Psoas muscle (tissue), 8 donors: ENCODE measurements around the gene PRC1. TPM values are rescaled to one million over a fixed set of nuclear protein-coding genes. Genes with fewer than 3 reads are reported as not detected.
"Not testable (repeated sequence)": the region's sequence is repeated elsewhere in the genome, so short reads cannot be mapped to it uniquely, and the experiment has no call there.

Experiments used
- ATAC-seq, 4 donors: fragments of 200-7000 bp; cut with Tn5 transposase; one replicate each; pipeline ENCODE4 v1.9.1; 2020; ENCODE audit warnings: moderate library complexity in 3 of 4, mild to moderate bottlenecking in 2 of 4
- DNase-seq, 2 donors: peaks; one replicate each; pipeline ENCODE4 v3.0.0-alpha.2; 2020
- H3K27ac ChIP-seq: fragments of 200-600 bp; one replicate; pipeline ENCODE4 v1.8.0; 2022
- H3K27me3 ChIP-seq, 3 donors: fragments of 200-600 bp in 1 of 3; one replicate each; pipeline versions ENCODE4 v1.6.1 to v1.8.0; 2013 to 2022; ENCODE audit warnings: low read length in 2 of 3, mild to moderate bottlenecking in 2 of 3, moderate library complexity in 1 of 3; ENCODE audit not compliant: insufficient read depth in 3 of 3
- H3K36me3 ChIP-seq, 2 donors: fragments of 200-600 bp in 1 of 2; one replicate each; pipeline versions ENCODE4 v1.6.1 to v1.8.0; 2013 to 2022; ENCODE audit warnings: low read depth in 1 of 2, mild to moderate bottlenecking in 1 of 2, moderate library complexity in 1 of 2; ENCODE audit not compliant: insufficient read depth in 1 of 2
- H3K4me1 ChIP-seq: fragments of 200-600 bp; one replicate; pipeline ENCODE4 v1.8.0; 2022
- H3K4me3 ChIP-seq: fragments of 200-600 bp; one replicate; pipeline ENCODE4 v1.8.0; 2022; ENCODE audit warnings: mild to moderate bottlenecking
- H3K9me3 ChIP-seq: fragments of 200-600 bp; one replicate; pipeline ENCODE4 v1.8.0; 2022
- CTCF ChIP-seq: fragments of 200-600 bp; IDR thresholded peaks from one replicate; pipeline ENCODE4 v1.8.0; 2022; ENCODE audit warnings: antibody characterized with exemption
- WGBS, 3 donors: extraction: QIAGEN DNeasy Blood & Tissue Kit; methylation state at CpG; one replicate each; pipeline versions ENCODE4 v1.1.6 to v1.1.7; 2013; 5-methylcytosine and 5-hydroxymethylcytosine counted together
- intact Hi-C, 2 donors: fragments of 100-400 bp; cut with DNase I; formaldehyde crosslinking; loops; one replicate each; pipeline versions ENCODE4 v1.11.0 to v1.14.2; 2022
- polyA plus RNA-seq, 3 donors: library from polyadenylated mRNA; stranded (reverse); fragments of 200-250 nt; gene quantifications; one replicate each; pipeline ENCODE4 v1.2.3, GENCODE V29; 2013
- total RNA-seq, 4 donors: library from RNA; stranded (reverse); fragmentation: NEBNext Ultra II Directional in 2 of 4; extraction: Animal tissue kit (Norgen Biotek cat#: 25700) in 2 of 4; gene quantifications; one replicate each; pipeline versions ENCODE4 v1.2.1 to v1.2.4, GENCODE V29; 2021 to 2023
- donor health status: healthy with polysubstance abuse.
- donor health status: DM: no; HTN: no; CAD: no; lungs with moderate emphysema.
- donor health status: Bipolar disorder and iron deficiency.
- donor health status: healthy.
- donor health status: DM: yes; HTN: yes; CAD: no.
- donor health status: DM: no; HTN: no; CAD: no.
- donor health status: DM: no; HTN: no; CAD: no.
- donor health status: DM: yes; HTN: yes; CAD: no.

PRC1 gene
- total and polyA plus RNA-seq, 7 donors: 0.68 to 3.5 (median 1.8) TPM

GRCh38 chr15:91017716-91018115 lies 23.4 kb upstream of the PRC1 start:
- Histone ChIP-seq H3K4me1 (peaks cover 18% of the 10 kb centered on the region), H3K4me3 (no peak overlapping the region), H3K9me3 (no peaks in the 10 kb centered on the region), H3K27me3 (no peaks in the 10 kb centered on the region), H3K36me3 (peaks cover 0 to 51% of the 10 kb centered on the region in 2 donors), H3K27ac (no peak overlapping the region)
- no peak for TF ChIP-seq CTCF
- intact Hi-C loops: no loop called here
- 66 to 75% (median 73%) methylated on average over 5 of the region's 5 CpGs for WGBS, 3 donors
- DNase-seq (no peak), ATAC-seq (no peak)

GRCh38 chr15:91013701-91014100 lies 19.4 kb upstream of the PRC1 start:
- H3K36me3 ChIP-seq: peaks cover 4 to 91% of the 10 kb centered on the region in 2 donors
- WGBS, 3 donors: 93 to 94% (median 93%) methylated on average over 10 of the region's 10 CpGs

GRCh38 chr15:91007266-91007665 lies 12.9 kb upstream of the PRC1 start:
- no peaks in the 10 kb centered on the region for H3K4me1 ChIP-seq
- no peak overlapping the region for H3K27ac ChIP-seq
- H3K4me3 ChIP-seq: no peak overlapping the region
- 94 to 99% (median 95%) methylated on average over 3 of the region's 3 CpGs for WGBS, 3 donors
- no peak for ATAC-seq
- DNase-seq: no peak
- H3K27me3 ChIP-seq: no peaks in the 10 kb centered on the region
- no peaks in the 10 kb centered on the region for H3K9me3 ChIP-seq
- intact Hi-C loops: no loop called here
- H3K36me3 ChIP-seq: peaks cover 14 to 100% of the 10 kb centered on the region in 2 donors
- no peak for TF ChIP-seq CTCF

More at GRCh38 chr15:91013701-91014100, 19.4 kb upstream of the PRC1 start:
- H3K27ac ChIP-seq, intact Hi-C loops, H3K9me3 ChIP-seq, H3K27me3 ChIP-seq, H3K4me1 ChIP-seq, DNase-seq, ATAC-seq, H3K4me3 ChIP-seq: not testable (repeated sequence)

- Histone ChIP-seq H3K27ac (no peak overlapping the region), H3K9me3 (no peaks in the 10 kb centered on the region), H3K36me3 (peaks cover 11 to 92% of the 10 kb centered on the region in 2 donors), H3K27me3 (no peaks in the 10 kb centered on the region), H3K4me1 (no peaks in the 10 kb centered on the region), H3K4me3 (no peak overlapping the region)
- no peak for ATAC-seq
- DNase-seq: no peak
- 62 to 77% (median 66%) methylated on average over 3 of the region's 3 CpGs for WGBS, 3 donors
- TF ChIP-seq CTCF: no peak
- intact Hi-C loops: no loop called here
Observed at GRCh38 chr15:91001209-91001608, 6.9 kb upstream of the PRC1 start.

- H3K36me3 ChIP-seq: peaks cover 11 to 67% of the 10 kb centered on the region in 2 donors
- H3K9me3 ChIP-seq: no peaks in the 10 kb centered on the region
- no peak overlapping the region for H3K27ac ChIP-seq
- H3K4me3 ChIP-seq: no peak overlapping the region
- intact Hi-C loops: loop anchor here in 1 of 2 donors (5.0 kb wide), 1 partner anchor 36 kb away; no protein-coding TSS in a partner anchor
- ATAC-seq: no peak
- peaks cover under 1% of the 10 kb centered on the region for H3K4me1 ChIP-seq
- DNase-seq: no peak
- no peak for TF ChIP-seq CTCF
- no peaks in the 10 kb centered on the region for H3K27me3 ChIP-seq
- 83 to 90% (median 89%) methylated on average over 8 of the region's 8 CpGs for WGBS, 3 donors
Observed at GRCh38 chr15:90998737-90999136, 4.4 kb upstream of the PRC1 start.
